ENCODE results near the gene ZBTB7C. TPM values are rescaled to one million over a fixed set of nuclear protein-coding genes. Genes with fewer than 3 reads are reported as not detected.

ZBTB7C gene
- polyA plus RNA-seq, 1 of the 3 experiments (the other 2 are of a cell fraction), result 0.05 TPM

- TF ChIP-seq NRF1 (IDR thresholded peaks at IDR 0.05; ENCODE audit: low read depth, low read length) (no peak), TEAD4 (IDR thresholded peaks at IDR 0.05; ENCODE audit: borderline replicate concordance, insufficient read depth) (no peak), FOXJ3 (CRISPR knock-in tag; IDR thresholded peaks at IDR 0.05) (no peak)
- peaks cover 0 to 14% of the 10 kb centered on the region in 2 experiments; a peak in 1 of 4 replicates for H3K4me1 ChIP-seq (ENCODE audit: control insufficient read depth in 1 of 2, insufficient read depth in 2 of 2, low read depth in 1 of 2, low read length in 1 of 2)
- no peaks in the 10 kb centered on the region for H4K20me1 ChIP-seq (ENCODE audit: insufficient read depth)
- no peaks in the 10 kb centered on the region for H3K9me2 ChIP-seq
- POLR2A ChIA-PET, result no interaction called here
- H3K4me3 ChIP-seq (ENCODE audit: low read depth in 2 of 2, low read length in 1 of 2), result no peak overlapping the region
- H3K27me3 ChIP-seq (ENCODE audit: insufficient read depth), result no peaks in the 10 kb centered on the region
- H3K79me2 ChIP-seq (ENCODE audit: insufficient read depth), result no peaks in the 10 kb centered on the region
- no peak overlapping the region for H3K9ac ChIP-seq
- H3F3A ChIP-seq (replicated peaks; ENCODE audit: insufficient read depth), result no peaks in the 10 kb centered on the region
- H3K27ac ChIP-seq (ENCODE audit: low read depth in 2 of 2, low read length in 1 of 2), result no peak overlapping the region
- H3K4me2 ChIP-seq, result no peak overlapping the region
- no peaks in the 10 kb centered on the region for H3K36me3 ChIP-seq (replicated peaks in 1 of 2; ENCODE audit: control insufficient read depth in 1 of 2, insufficient read depth in 2 of 2, low read length in 1 of 2)
- CTCF ChIA-PET, result no interaction called here
- H3K9me3 ChIP-seq, result no peaks in the 10 kb centered on the region
- WGBS (ENCODE audit: low lambda C conversion rate), result 66% methylated on average over 4 of the region's 4 CpGs
- no peak overlapping the region for H2AFZ ChIP-seq (ENCODE audit: low read depth)
- no peak for DNase-seq
These were observed 427.4 kb downstream of the ZBTB7C start for GRCh38 chr18:47981830-47982229.

- peaks cover 0 to 14% of the 10 kb centered on the region in 2 experiments; a peak in 1 of 4 replicates for H3K4me1 ChIP-seq (ENCODE audit: control insufficient read depth in 1 of 2, insufficient read depth in 2 of 2, low read depth in 1 of 2, low read length in 1 of 2)
- H3K9me2 ChIP-seq, result no peaks in the 10 kb centered on the region
- no peak for DNase-seq
- H3K27me3 ChIP-seq (ENCODE audit: insufficient read depth), result no peaks in the 10 kb centered on the region
- H3K4me3 ChIP-seq (ENCODE audit: low read depth in 2 of 2, low read length in 1 of 2), result no peak overlapping the region
- no peak overlapping the region for H3K4me2 ChIP-seq
- no peaks in the 10 kb centered on the region for H3K9me3 ChIP-seq
- CTCF ChIA-PET, result no interaction called here
- no peaks in the 10 kb centered on the region for H3F3A ChIP-seq (replicated peaks; ENCODE audit: insufficient read depth)
- H3K27ac ChIP-seq (ENCODE audit: low read depth in 2 of 2, low read length in 1 of 2), result no peak overlapping the region
- POLR2A ChIA-PET, result no interaction called here
- no peak overlapping the region for H2AFZ ChIP-seq (ENCODE audit: low read depth)
- H3K79me2 ChIP-seq (ENCODE audit: insufficient read depth), result no peaks in the 10 kb centered on the region
- no peak for TF ChIP-seq RCOR1 (IDR thresholded peaks at IDR 0.05; ENCODE audit: low read length)
- no peaks in the 10 kb centered on the region for H3K36me3 ChIP-seq (replicated peaks in 1 of 2; ENCODE audit: control insufficient read depth in 1 of 2, insufficient read depth in 2 of 2, low read length in 1 of 2)
- no peak overlapping the region for H3K9ac ChIP-seq
- 64% methylated on average over 3 of the region's 3 CpGs for WGBS (ENCODE audit: low lambda C conversion rate)
- H4K20me1 ChIP-seq (ENCODE audit: insufficient read depth), result no peaks in the 10 kb centered on the region
These were observed 427.9 kb downstream of the ZBTB7C start for GRCh38 chr18:47981320-47981719.

GRCh38 chr18:47979611-47980200 lies 429.5 kb downstream of the ZBTB7C start:
- Histone ChIP-seq H3K9me2 (no peaks in the 10 kb centered on the region), H4K20me1 (ENCODE audit: insufficient read depth) (no peaks in the 10 kb centered on the region), H3K27ac (ENCODE audit: low read depth in 2 of 2, low read length in 1 of 2) (no peak overlapping the region), H3K79me2 (ENCODE audit: insufficient read depth) (no peaks in the 10 kb centered on the region), H3K4me3 (ENCODE audit: low read depth in 2 of 2, low read length in 1 of 2) (no peak overlapping the region), H3K4me1 (ENCODE audit: control insufficient read depth in 1 of 2, insufficient read depth in 2 of 2, low read depth in 1 of 2, low read length in 1 of 2) (peaks cover 0 to 18% of the 10 kb centered on the region in 2 experiments; a peak in 1 of 4 replicates), H3F3A (replicated peaks; ENCODE audit: insufficient read depth) (no peaks in the 10 kb centered on the region), H3K27me3 (ENCODE audit: insufficient read depth) (no peaks in the 10 kb centered on the region; the same call in 1 of the 2 replicates), H3K4me2 (no peak overlapping the region), H3K9me3 (no peaks in the 10 kb centered on the region), H2AFZ (ENCODE audit: low read depth) (no peak overlapping the region), H3K9ac (no peak overlapping the region), H3K36me3 (replicated peaks in 1 of 2; ENCODE audit: control insufficient read depth in 1 of 2, insufficient read depth in 2 of 2, low read length in 1 of 2) (no peaks in the 10 kb centered on the region)
- DNase-seq, result no peak
- 43% methylated on average over 4 of the region's 5 CpGs for WGBS (ENCODE audit: low lambda C conversion rate)
- ChIA-PET CTCF (no interaction called here), POLR2A (no interaction called here)
- TF ChIP-seq SMC3 (IDR thresholded peaks at IDR 0.05; ENCODE audit: low read depth, low read length), result no peak
- no peak for TF ChIP-seq GATA2 (CRISPR knock-in tag; IDR thresholded peaks at IDR 0.05)
- TF ChIP-seq IRF3 (IDR thresholded peaks at IDR 0.05; ENCODE audit: low read depth, low read length), result no peak
- no peak for TF ChIP-seq RCOR1 (IDR thresholded peaks at IDR 0.05; ENCODE audit: low read length)
- TF ChIP-seq TAF1 (IDR thresholded peaks at IDR 0.05; ENCODE audit: borderline replicate concordance, low read depth, low read length), result no peak
- no peak for TF ChIP-seq RAD21 (IDR thresholded peaks at IDR 0.05; ENCODE audit: low read length)
- TF ChIP-seq PBX3 (IDR thresholded peaks at IDR 0.05), result no peak
- no peak for TF ChIP-seq NFIC (IDR thresholded peaks at IDR 0.05; ENCODE audit: borderline replicate concordance)
- TF ChIP-seq EZH2phosphoT487 (IDR thresholded peaks at IDR 0.05; ENCODE audit: borderline replicate concordance, low read depth), result no peak
- no peak for TF ChIP-seq RXRA (IDR thresholded peaks at IDR 0.05; ENCODE audit: borderline replicate concordance, low read depth)
- TF ChIP-seq TEAD4 (IDR thresholded peaks at IDR 0.05; ENCODE audit: borderline replicate concordance, insufficient read depth), result no peak
- TF ChIP-seq YY1 (IDR thresholded peaks at IDR 0.05; ENCODE audit: low read depth), result no peak
- no peak for TF ChIP-seq MXI1 (IDR thresholded peaks at IDR 0.05; ENCODE audit: low read depth, low read length)
- TF ChIP-seq SIN3A (IDR thresholded peaks at IDR 0.05; ENCODE audit: borderline replicate concordance, low read depth, low read length), result no peak
- TF ChIP-seq CTCF (IDR thresholded peaks at IDR 0.05), result no peak

Measured in SK-N-SH (cell line).